Stimulated activated effector memory CD8-positive, alpha-beta T cell treated with anti-CD3 and anti-CD28 coated beads, Interleukin-12 subunit alpha, Interleukin-12 subunit beta, amount 100 ng/mL, for 72 hours (primary cell): ENCODE data around the gene PPP1R9A.

Source experiments
- ATAC-seq: fragments of 150-1000 bp; cut with Tn5 transposase; 2 replicates; pipeline ENCODE4 v1.10.0; 2021
- DNase-seq, 2 donors: peaks; one replicate each; pipeline ENCODE4 v3.0.0; 2021 to 2022; ENCODE audit warnings: low spot score in 2 of 2
- H3K27ac Mint-ChIP-seq: one replicate; pipeline ENCODE4 v1.8.0; 2022; ENCODE audit warnings: mild to moderate bottlenecking, mixed read lengths
- H3K36me3 Mint-ChIP-seq: one replicate; pipeline ENCODE4 v1.8.0; 2022; ENCODE audit warnings: mild to moderate bottlenecking, mixed read lengths
- H3K4me1 Mint-ChIP-seq: one replicate; pipeline ENCODE4 v1.8.0; 2022; ENCODE audit warnings: mixed read lengths
- H3K4me3 Mint-ChIP-seq: one replicate; pipeline ENCODE4 v1.8.0; 2022; ENCODE audit warnings: mild to moderate bottlenecking, mixed read lengths
- H3K9me3 Mint-ChIP-seq: one replicate; pipeline ENCODE4 v1.8.0; 2022; ENCODE audit warnings: mixed read lengths

Gene PPP1R9A

DNA sequence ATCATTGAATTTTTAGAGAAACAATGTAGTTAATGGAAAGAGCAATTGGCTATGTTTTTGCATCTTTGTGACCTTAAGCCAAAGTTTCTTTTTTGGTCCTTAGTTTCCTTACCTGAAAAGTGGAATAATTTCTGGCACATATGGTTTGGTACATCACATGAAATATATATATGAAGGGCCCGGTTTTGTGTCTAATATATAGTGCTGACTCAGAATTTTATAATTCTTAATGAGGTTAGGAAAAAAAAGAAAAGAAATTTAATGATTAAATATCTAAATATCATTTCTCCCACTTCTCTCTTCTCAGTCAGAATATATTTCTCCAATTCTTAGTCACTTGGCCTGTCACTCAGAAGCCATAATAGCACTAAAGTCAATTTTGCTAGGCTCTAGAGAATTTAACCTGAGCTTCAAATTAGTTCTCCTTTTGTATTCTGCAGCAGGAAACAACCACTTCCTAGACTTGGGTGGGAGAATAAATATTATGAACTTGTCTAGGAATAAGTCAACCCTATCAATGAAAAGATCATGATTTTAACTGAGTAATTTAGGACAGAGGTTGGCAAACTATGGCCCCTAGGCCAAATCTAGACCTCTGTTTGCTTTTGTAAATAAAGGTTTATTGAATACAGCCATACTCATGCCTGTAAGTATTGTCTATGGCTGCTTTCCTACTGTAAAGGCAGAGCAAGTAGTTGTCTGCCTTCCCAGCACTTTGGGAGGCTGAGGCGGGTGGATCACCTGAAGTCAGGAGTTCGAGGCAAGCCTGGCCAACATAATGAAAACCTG is 34.6 kb downstream of the PPP1R9A start:
- no peaks in the 10 kb centered on the region for H3K4me1 Mint-ChIP-seq
- no peaks in the 10 kb centered on the region for H3K9me3 Mint-ChIP-seq
- no peak for ATAC-seq
- H3K36me3 Mint-ChIP-seq = no peaks in the 10 kb centered on the region
- no peak overlapping the region for H3K4me3 Mint-ChIP-seq
- no peak for DNase-seq
- H3K27ac Mint-ChIP-seq = no peak overlapping the region

DNA sequence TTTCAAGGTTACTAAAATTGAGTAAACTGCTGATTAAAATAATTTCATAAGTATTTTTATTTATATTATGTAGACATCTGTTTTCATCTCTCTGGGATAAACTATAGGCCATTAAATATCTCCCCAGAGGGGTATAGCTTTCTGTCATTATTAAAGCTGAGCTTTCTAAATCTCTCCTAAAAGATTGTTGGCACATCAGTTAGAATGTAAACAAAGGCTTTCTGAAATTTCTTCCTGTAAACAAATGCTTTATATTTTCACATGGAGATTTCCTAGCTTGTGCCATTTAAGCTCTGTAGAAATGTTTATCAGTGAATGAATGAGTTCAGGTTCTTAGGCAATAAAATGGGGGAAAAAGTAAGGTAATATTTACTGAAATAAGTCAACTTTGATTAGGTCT is 35.7 kb downstream of the PPP1R9A start:
- Mint-ChIP-seq H3K36me3 (no peaks in the 10 kb centered on the region), H3K27ac (no peak overlapping the region), H3K4me1 (no peaks in the 10 kb centered on the region), H3K4me3 (no peak overlapping the region), H3K9me3 (no peaks in the 10 kb centered on the region)
- no peak for ATAC-seq
- no peak for DNase-seq

DNA sequence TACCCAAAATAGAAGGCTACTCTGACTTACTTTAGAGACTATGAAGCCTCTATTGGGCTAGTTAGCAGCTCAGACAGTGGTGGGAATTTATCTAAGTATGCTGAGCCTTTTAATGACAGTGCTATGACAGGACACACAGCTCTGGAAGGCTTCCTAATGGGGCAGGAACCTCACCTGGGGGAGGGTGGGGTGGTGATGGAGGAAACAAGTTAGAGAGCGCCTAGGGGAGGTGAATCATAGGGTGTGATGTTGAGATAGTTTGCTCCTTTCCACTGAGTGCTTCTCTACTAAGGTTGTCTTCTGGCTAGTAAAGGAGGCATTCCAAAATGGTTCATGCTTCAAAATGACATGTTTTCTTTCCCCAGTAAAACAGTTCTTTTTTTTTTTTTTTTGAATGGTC is 42.1 kb downstream of the PPP1R9A start:
- Mint-ChIP-seq H3K4me3 (no peak overlapping the region), H3K4me1 (no peaks in the 10 kb centered on the region), H3K36me3 (no peaks in the 10 kb centered on the region), H3K9me3 (peaks cover 3% of the 10 kb centered on the region), H3K27ac (no peak overlapping the region)
- no peak for DNase-seq
- no peak for ATAC-seq

DNA sequence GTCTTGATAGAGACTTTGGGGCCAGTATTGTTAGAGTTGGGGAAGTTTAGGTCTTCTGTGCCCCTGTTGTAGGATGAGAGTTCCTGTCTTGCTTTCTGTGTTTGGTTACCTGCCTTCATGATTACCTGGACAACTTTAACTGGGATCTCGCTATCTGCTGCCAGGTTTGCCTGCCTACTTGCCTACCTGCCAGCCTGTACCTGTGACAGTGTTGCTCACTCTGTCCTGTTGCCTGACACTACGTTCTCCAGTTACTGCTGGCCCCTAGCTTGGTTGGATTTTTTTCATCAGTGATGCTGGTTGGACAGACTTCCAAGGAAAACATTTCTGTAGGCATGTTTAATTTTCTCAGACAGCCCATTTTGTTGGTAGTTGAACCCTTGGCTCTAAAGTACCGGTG is 48.4 kb downstream of the PPP1R9A start:
- H3K4me3 Mint-ChIP-seq = no peak overlapping the region
- ATAC-seq (no peak), DNase-seq (no peak)
- H3K4me1 Mint-ChIP-seq = no peaks in the 10 kb centered on the region
- no peak overlapping the region for H3K27ac Mint-ChIP-seq
- H3K9me3 Mint-ChIP-seq = peaks cover 3% of the 10 kb centered on the region
- H3K36me3 Mint-ChIP-seq = no peaks in the 10 kb centered on the region

DNA sequence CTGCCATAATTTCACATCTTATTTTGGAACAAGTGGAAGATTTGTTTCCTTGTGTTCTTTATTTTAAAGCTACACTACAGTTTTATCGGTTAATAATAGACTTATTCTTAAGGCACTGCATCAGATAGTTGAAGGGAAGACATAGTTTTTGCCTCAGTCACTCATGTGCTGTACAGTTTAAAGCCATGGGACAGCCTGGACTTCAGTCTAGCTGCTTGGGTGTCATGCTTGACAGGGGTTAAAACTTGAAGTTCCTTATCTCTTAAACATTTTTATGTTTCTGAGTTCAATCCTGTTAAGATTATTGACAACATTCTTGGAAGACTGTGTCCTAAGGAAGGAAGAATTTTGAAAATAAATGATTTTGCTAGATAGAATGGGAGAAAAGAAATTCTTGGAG is 49.7 kb downstream of the PPP1R9A start:
- Mint-ChIP-seq H3K36me3 (no peaks in the 10 kb centered on the region), H3K27ac (no peak overlapping the region), H3K4me1 (no peaks in the 10 kb centered on the region), H3K9me3 (peaks cover 3% of the 10 kb centered on the region), H3K4me3 (no peak overlapping the region)
- ATAC-seq (no peak), DNase-seq (no peak)

DNA sequence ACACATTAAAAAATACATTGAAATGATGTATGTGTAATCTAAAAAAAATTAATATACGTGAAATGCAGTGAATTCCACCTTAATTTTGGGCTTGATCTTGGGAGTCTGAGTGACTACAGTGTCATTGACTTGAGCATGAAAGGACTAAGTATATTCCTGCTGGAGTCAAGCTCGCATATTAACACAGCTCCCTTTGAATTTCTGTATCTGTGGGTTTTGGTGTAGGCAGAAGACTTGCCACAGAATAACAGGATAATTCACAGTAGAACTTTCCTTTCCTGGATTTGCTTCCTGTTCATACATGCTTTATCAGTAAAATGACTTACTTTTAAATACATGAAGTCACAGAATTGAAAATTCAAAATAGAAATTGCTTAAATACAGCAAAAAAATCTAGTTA is 55.3 kb downstream of the PPP1R9A start:
- no peak for DNase-seq
- ATAC-seq = no peak
- Mint-ChIP-seq H3K9me3 (peaks cover 4% of the 10 kb centered on the region), H3K36me3 (no peaks in the 10 kb centered on the region), H3K4me1 (no peaks in the 10 kb centered on the region), H3K27ac (no peak overlapping the region), H3K4me3 (no peak overlapping the region)

DNA sequence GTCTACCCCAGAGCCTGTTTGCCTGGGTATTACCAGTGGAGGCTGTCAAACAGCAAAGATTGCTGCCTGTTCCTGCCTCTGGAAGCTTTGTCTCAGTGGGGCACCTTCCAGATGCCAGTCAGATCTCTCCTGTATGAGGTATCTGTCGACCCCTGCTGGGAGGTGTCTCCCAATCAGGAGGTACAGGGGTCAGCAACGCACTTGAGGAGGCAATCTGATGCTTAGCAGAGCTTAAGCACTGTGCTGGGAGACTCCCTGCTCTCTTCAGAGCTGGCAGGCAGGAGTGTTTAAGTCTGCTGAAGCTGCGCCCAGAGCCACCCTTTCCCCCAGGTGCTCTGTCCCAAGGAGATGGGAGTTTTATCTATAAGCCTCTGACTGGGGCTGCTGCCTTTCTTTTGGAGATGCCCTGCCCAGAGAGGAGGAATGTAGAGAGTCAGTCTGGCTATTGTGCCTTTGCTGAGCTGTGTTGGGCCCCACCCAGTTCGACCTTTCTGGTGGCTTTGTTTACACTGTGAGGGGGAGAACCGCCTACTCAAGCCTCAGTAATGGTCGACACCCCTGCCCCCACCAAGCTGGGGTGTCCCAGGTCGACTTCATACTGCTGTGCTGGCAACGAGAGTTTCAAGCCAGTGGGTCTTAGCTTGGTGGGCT is 62.2 kb downstream of the PPP1R9A start:
- H3K9me3 Mint-ChIP-seq = peaks cover 14% of the 10 kb centered on the region
- ATAC-seq (no peak), DNase-seq (no peak)
- H3K36me3 Mint-ChIP-seq = no peaks in the 10 kb centered on the region
- no peak overlapping the region for H3K4me3 Mint-ChIP-seq
- no peak overlapping the region for H3K27ac Mint-ChIP-seq
- no peaks in the 10 kb centered on the region for H3K4me1 Mint-ChIP-seq

DNA sequence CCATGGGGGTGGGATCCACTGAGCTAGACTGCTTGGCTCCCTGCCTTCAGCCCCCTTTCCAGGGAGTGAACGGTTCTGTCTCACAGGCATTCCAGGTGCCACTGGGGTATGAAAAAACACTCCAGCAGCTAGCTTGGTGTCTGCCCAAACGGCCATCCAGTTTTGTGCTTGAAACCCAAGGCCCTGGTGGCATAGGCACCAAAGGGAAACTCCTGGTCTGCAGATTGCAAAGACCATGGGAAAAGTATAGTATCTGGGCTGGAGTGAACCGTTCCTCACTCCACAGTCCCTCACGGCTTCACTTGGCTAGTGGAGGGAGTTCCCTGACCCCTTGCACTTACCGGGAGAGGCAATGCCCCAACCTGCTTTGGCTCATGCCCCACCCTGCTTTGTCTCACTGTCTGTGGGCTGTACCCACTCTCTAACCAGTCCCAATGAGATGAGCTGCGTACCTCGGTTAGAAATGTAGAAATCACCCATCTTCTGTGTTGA is 62.7 kb downstream of the PPP1R9A start:
- no peak for ATAC-seq
- Mint-ChIP-seq H3K27ac (no peak overlapping the region), H3K4me1 (no peaks in the 10 kb centered on the region), H3K9me3 (peaks cover 14% of the 10 kb centered on the region), H3K4me3 (no peak overlapping the region), H3K36me3 (no peaks in the 10 kb centered on the region)
- DNase-seq = no peak

DNA sequence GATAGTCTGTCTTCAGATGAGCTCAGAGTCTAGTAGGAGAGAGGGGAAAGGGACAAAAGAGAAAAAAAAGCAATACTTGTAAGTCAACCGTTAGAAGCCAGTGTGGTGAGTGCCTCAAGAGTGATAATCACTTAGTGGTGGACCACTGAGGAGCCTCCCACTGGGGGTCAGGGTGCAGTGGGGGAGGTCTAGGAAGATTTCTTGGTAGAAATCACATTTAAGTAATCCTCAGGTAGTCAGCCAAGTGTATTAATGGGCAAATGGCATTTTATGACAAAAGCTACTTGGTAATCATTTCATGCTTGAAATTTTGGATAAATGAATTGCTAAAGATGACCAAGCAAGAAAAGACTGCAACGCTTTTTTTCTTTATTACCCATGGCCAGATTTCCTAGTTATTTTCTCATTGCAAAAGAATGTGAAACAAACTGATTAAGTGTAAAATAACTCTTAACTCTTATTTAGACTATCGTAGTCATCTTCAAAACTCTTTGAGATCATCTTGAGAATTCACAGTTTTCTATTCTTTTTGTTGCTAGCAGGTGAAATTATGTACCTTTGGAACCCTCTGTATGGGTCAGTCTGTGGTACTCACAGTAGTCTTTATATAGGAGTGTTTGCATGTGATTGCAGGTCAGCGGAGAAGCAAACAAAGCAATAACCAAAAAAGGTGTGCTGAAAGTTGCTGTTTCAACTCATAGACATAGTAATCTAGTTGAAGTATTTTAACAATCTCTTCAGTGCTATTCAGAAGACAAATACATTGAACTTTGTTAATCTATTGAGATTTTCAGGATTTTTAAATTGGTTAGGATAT is 63.9 kb downstream of the PPP1R9A start:
- Mint-ChIP-seq H3K27ac (no peak overlapping the region), H3K36me3 (no peaks in the 10 kb centered on the region), H3K9me3 (peaks cover 14% of the 10 kb centered on the region), H3K4me1 (no peaks in the 10 kb centered on the region), H3K4me3 (no peak overlapping the region)
- ATAC-seq (no peak), DNase-seq (no peak)

DNA sequence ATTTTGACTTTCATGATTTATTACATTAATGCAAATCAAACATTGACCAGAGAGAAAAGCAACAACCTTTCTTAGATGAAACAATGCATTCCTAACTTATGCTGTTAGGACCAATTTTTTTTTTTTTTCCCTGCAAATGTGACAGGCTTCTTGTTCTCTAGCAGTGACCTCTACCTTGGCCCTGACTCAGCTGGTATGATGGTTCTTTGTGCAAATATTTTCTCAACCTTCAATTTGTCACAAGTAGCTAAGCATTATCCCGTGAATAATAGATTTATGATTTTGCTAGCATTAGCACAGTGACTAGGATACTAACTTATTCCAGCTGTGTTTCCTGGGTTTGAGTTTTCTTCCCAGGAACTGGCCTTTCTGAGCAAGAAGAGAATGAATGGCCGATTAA is 64.9 kb downstream of the PPP1R9A start:
- ATAC-seq = no peak
- no peak overlapping the region for H3K4me3 Mint-ChIP-seq
- no peaks in the 10 kb centered on the region for H3K36me3 Mint-ChIP-seq
- peaks cover 16% of the 10 kb centered on the region for H3K9me3 Mint-ChIP-seq
- H3K4me1 Mint-ChIP-seq = no peaks in the 10 kb centered on the region
- no peak for DNase-seq
- H3K27ac Mint-ChIP-seq = no peak overlapping the region

DNA sequence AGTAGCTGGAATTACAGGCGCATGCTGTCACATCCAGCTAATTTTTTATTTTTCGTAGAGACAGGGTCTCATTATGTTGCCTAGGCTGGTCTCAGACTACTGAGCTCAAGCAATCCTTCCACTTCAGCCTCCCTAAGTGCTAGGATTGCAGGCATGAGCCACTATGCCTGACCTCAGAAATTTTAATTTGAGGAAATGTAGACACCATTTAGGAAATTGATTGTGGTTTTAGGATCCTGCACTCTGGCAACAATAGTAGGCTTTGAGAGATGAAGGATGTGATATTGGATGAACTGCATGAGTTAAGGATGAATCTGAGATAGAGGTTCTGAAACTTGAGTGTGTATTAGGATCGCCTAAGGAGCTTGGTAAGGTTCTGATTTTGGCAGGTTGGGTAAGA is 66.5 kb downstream of the PPP1R9A start:
- Mint-ChIP-seq H3K4me3 (no peak overlapping the region), H3K36me3 (no peaks in the 10 kb centered on the region), H3K4me1 (no peaks in the 10 kb centered on the region), H3K27ac (no peak overlapping the region), H3K9me3 (peaks cover 10% of the 10 kb centered on the region)
- ATAC-seq (no peak), DNase-seq (no peak)

DNA sequence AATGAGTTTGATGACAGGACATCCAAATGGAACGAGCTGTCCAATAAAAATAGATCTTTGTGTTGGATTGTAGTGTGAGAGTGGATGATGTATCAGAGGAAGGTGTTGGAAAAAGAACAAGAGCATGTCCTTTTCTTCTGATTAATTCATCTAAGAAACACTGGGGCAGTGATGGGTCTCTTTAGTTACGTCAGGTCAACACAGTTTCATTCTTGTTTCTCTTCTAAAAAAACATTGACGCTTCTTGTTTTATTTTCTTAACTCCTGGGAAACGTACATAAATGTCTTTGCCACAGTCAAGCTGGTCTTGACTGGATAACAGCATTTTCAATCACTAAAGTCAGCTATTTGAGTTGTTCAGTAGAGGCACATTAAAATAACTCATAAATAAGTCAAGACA is 67.0 kb downstream of the PPP1R9A start:
- Mint-ChIP-seq H3K27ac (no peak overlapping the region), H3K4me3 (no peak overlapping the region), H3K9me3 (peaks cover 8% of the 10 kb centered on the region), H3K4me1 (no peaks in the 10 kb centered on the region), H3K36me3 (no peaks in the 10 kb centered on the region)
- ATAC-seq (no peak), DNase-seq (no peak)

DNA sequence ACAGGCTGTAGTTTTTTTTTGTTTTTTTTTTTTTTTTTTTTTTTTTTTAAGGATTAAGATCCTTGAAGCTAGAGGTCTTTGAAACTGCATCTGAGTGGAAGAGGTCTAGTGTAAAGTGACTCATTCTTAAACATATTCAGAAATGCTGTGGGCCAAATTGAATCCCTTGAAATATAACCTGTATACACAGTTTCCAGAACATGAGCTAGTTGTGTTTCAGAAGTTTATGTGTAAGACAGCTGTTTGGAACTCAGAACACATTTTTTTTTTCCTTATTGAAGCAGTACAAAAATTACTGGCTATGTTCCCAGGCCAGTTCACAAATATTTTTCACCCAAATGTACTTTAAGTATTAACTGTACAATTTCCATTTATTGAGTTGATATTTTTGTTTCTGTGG is 67.9 kb downstream of the PPP1R9A start:
- no peak for DNase-seq
- Mint-ChIP-seq H3K36me3 (no peaks in the 10 kb centered on the region), H3K27ac (no peak overlapping the region), H3K4me3 (no peak overlapping the region), H3K4me1 (no peaks in the 10 kb centered on the region), H3K9me3 (peaks cover 8% of the 10 kb centered on the region)
- ATAC-seq = no peak

DNA sequence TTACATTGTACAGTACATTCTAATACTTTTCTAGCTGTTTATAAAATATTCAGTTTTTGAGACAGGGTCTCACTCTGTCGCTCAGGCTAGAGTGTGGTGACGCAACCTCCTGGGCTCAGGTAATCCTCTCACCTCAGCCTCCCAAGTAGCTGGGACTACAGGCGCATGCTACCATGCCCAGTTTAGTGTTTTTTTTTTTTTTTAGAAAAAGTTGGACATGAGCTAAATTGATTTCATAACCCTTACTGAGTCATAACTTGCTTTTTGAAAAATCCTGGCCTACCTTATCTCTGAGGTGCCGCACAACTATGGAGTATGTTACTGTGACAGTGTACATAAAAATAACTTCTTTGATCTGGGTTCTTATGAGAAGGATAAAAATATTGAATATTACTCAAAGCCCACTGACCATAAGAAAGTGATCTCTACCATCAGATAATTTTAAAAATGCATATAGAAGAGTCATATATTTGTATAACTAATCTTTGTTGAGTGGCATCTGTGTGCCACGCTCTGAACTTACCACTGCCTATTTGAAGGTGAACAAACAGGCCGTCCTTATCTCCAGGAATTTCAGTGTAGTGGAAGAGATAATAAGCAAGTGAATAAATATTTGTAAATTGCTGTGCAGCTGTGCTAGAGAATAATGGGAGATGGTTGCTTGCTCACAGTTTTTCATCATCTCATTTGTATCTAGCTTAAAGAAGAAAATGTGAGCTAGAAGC is 73.2 kb downstream of the PPP1R9A start:
- ATAC-seq = no peak
- DNase-seq = no peak
- Mint-ChIP-seq H3K27ac (no peak overlapping the region), H3K9me3 (peaks cover 5% of the 10 kb centered on the region), H3K36me3 (no peaks in the 10 kb centered on the region), H3K4me3 (no peak overlapping the region), H3K4me1 (no peaks in the 10 kb centered on the region)

DNA sequence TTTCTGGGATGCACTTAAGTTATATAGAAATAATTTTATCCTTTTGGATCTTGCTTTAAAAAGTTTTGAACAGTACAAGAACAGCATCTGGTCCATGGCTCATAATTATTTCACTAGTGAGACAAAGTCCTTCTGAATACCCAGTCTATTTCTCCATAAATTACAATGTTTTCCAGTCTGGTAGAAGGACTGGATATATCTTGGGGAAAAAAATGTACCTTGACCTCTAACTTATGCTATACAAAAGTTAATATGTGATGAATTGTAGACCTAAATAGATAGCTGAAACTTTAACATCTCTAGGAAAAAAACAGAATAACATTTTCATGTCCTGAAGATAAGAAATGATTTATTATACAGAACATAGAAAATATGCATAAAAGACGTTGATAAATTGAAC is 88.5 kb downstream of the PPP1R9A start:
- ATAC-seq (no peak), DNase-seq (no peak)
- Mint-ChIP-seq H3K9me3 (peaks cover 6% of the 10 kb centered on the region), H3K36me3 (no peaks in the 10 kb centered on the region), H3K27ac (no peak overlapping the region), H3K4me1 (no peaks in the 10 kb centered on the region), H3K4me3 (no peak overlapping the region)
